Pancreas (tissue), 10 donors: ENCODE results near the gene DGCR6. TPM values are rescaled to one million over a fixed set of nuclear protein-coding genes. Genes with fewer than 3 reads are reported as not detected.
A peak's percentile ranks its signal among the peaks of the same experiment; 100 is the strongest.
"Not testable (repeated sequence)": the region's sequence is repeated elsewhere in the genome, so short reads cannot be mapped to it uniquely, and the experiment has no call there.

ENCODE experiments used
- ATAC-seq, 4 donors: fragments of 200-7000 bp; cut with Tn5 transposase; one replicate each; pipeline versions ENCODE4 v1.8.0 to v1.9.1; 2020; ENCODE audit warnings: mild to moderate bottlenecking in 4 of 4, moderate library complexity in 4 of 4
- DNase-seq, 6 donors: peaks; one replicate each; pipeline ENCODE4 v3.0.0-alpha.2; 2020
- FAIRE-seq: peaks from 2 replicates; lab custom pipeline; 2012; peaks lifted over from hg19 to GRCh38; lab: Jason Lieb, UNC
- H3K27ac ChIP-seq, 4 donors: fragments of 200-600 bp; sonication (generic); 1 replicate in 3 of 4; 2 replicates in 1 of 4; pipeline versions ENCODE4 v1.5.0 to v1.8.0; 2020
- H3K27me3 ChIP-seq, 4 donors: fragments of 200-600 bp; one replicate each; pipeline ENCODE4 v1.8.0; 2021
- H3K36me3 ChIP-seq, 3 donors: fragments of 200-600 bp; sonication (generic) in 1 of 3; one replicate each; pipeline versions ENCODE4 v1.5.0 to v1.8.0; 2020 to 2021
- H3K4me1 ChIP-seq, 3 donors: fragments of 200-600 bp; one replicate each; pipeline ENCODE4 v1.8.0; 2021
- H3K4me3 ChIP-seq, 4 donors: fragments of 200-600 bp; sonication (generic) in 2 of 4; one replicate each; pipeline versions ENCODE4 v1.5.0 to v1.8.0; 2020 to 2021
- H3K9me3 ChIP-seq, 4 donors: fragments of 200-600 bp; one replicate each; pipeline ENCODE4 v1.8.0; 2021
- WGBS, 2 donors: extraction: QIAGEN DNeasy Blood & Tissue Kit; methylation state at CpG; one replicate each; pipeline ENCODE4 v1.1.7; 2013; 5-methylcytosine and 5-hydroxymethylcytosine counted together
- intact Hi-C, 3 donors: fragments of 100-400 bp; cut with DNase I; formaldehyde crosslinking; loops; one replicate each; pipeline versions ENCODE4 v1.11.1 to v1.14.2; 2022
- polyA plus RNA-seq, 2 donors: library from polyadenylated mRNA; stranded (reverse); fragments of 200-250 nt; gene quantifications; one replicate each; pipeline ENCODE4 v1.2.3, GENCODE V29; 2013
- total RNA-seq, 6 donors: library from RNA; stranded (reverse); fragmentation: NEBNext Ultra II Directional in 4 of 6; extraction: Animal tissue kit (Norgen Biotek cat#: 25700) in 4 of 6; gene quantifications; one replicate each; pipeline versions ENCODE4 v1.2.1 to v1.2.4, GENCODE V29; 2021 to 2023
- TF ChIP-seq, protein P1 (sequence below), 4 donors: fragments of 200-600 bp; sonication (generic) in 3 of 4; IDR thresholded peaks; one replicate each; pipeline versions ENCODE4 v1.5.0 to v1.8.0; 2021; ENCODE audit warnings: antibody characterized with exemption in 4 of 4
- donor health status: healthy with polysubstance abuse.
- donor health status: DM: no; HTN: no; CAD: no; lungs with moderate emphysema.
- donor health status: DM: no; HTN: no; CAD: no.
- donor health status: control.
- donor health status: control.
- donor health status: Bipolar disorder and iron deficiency.
- donor health status: DM: yes; HTN: yes; CAD: no.
- donor health status: DM: no; HTN: no; CAD: no.
- donor health status: DM: no; HTN: no; CAD: no.
- donor health status: DM: yes; HTN: yes; CAD: no.

Gene DGCR6
- total and polyA plus RNA-seq, 8 donors: 0.76 to 4.1 (median 2.0) TPM

DNA sequence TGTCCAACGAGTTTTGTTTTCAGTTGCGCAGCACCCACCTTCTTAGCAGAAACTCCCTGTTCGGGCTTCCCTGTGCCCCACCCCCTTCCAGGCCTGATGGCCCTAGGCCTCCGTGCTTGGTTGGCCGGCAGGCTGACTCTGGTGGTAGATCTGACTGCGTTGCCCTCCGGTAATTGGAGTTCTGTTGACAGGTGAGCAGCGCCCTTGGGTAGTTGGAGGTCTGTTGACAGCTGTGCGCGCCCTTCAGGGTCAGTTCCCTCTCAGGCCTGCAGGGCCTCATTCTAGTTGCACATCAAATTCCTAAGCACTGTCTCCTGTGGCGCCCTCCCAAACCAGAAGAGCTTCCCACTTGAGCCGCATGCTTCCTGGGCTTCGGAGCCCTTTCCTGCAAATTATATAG is 776 bp downstream of the DGCR6 start:
- FAIRE-seq: no peak
- H3K27me3 ChIP-seq: no peaks in the 10 kb centered on the region
- H3K36me3 ChIP-seq: no peaks in the 10 kb centered on the region
- no peak overlapping the region for H3K4me3 ChIP-seq
- ATAC-seq: peak; percentile 6 to 33 (median 21)
- no peaks in the 10 kb centered on the region for H3K4me1 ChIP-seq
- TF ChIP-seq, protein P1, sequence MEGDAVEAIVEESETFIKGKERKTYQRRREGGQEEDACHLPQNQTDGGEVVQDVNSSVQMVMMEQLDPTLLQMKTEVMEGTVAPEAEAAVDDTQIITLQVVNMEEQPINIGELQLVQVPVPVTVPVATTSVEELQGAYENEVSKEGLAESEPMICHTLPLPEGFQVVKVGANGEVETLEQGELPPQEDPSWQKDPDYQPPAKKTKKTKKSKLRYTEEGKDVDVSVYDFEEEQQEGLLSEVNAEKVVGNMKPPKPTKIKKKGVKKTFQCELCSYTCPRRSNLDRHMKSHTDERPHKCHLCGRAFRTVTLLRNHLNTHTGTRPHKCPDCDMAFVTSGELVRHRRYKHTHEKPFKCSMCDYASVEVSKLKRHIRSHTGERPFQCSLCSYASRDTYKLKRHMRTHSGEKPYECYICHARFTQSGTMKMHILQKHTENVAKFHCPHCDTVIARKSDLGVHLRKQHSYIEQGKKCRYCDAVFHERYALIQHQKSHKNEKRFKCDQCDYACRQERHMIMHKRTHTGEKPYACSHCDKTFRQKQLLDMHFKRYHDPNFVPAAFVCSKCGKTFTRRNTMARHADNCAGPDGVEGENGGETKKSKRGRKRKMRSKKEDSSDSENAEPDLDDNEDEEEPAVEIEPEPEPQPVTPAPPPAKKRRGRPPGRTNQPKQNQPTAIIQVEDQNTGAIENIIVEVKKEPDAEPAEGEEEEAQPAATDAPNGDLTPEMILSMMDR (IDR thresholded peaks at IDR 0.05): no peak
- no peaks in the 10 kb centered on the region for H3K9me3 ChIP-seq
- DNase-seq: no peak
- H3K27ac ChIP-seq: no peak overlapping the region
- intact Hi-C loops: no loop called here
- WGBS, 2 donors: 19% methylated on average over 7 of the region's 13 CpGs; no CpG with 5 or more reads in 1 of the 2 donors

DNA sequence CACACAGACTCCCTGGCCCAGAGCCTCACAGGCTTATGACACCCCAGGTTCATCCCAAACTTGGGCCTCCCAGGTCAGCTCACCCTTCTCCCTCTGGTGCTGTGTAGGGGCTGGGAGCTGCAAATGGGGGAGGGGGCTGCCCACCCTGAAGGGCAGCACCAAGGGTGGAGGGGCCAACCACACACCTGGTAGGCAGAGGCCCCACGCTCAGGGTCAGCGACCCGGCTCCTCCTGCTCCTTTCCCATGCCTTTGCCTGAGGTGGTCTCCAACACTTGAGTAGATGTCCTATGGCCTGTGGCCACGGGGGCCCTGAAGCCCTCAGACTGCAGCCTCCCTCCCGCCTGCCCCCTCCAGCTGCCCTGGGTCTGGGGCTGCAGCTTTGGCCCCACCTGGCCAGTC is 3.4 kb downstream of the DGCR6 start:
- Histone ChIP-seq H3K27ac (no peak overlapping the region), H3K36me3 (no peaks in the 10 kb centered on the region), H3K4me1 (no peaks in the 10 kb centered on the region), H3K9me3 (no peaks in the 10 kb centered on the region), H3K4me3 (no peak overlapping the region), H3K27me3 (no peaks in the 10 kb centered on the region)
- intact Hi-C loops: no loop called here
- no peak for ATAC-seq
- DNase-seq: peak in 1 of 6 donors; percentile 5
- TF ChIP-seq, protein P1 (IDR thresholded peaks at IDR 0.05): no peak
- WGBS, 2 donors: 100% methylated on average over 3 of the region's 5 CpGs; no CpG with 5 or more reads in 1 of the 2 donors
- no peak for FAIRE-seq

DNA sequence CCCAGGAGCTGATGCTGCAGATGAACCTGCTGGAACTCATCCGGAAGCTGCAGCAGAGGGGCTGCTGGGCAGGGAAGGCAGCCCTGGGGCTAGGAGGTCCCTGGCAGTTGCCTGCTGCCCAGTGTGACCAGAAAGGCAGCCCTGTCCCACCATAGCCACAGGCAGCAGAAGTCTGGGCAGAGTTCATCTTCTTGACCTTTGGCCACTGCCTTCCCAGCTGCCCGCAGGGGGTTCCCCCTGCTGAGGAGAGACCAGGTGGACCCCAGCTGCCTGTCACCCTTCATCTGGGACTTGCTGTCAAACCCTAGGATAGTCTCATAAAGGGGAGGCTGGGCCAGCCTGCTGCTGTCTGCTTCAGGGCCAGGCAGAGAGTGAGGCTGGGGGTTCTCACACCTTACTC is 5.4 kb downstream of the DGCR6 start:
- intact Hi-C loops, H3K4me3 ChIP-seq, H3K4me1 ChIP-seq, ATAC-seq, H3K36me3 ChIP-seq, DNase-seq, H3K9me3 ChIP-seq, H3K27ac ChIP-seq, H3K27me3 ChIP-seq, FAIRE-seq: not testable (repeated sequence)
- WGBS, 2 donors: no CpG with 5 or more reads among the region's 2 CpGs

DNA sequence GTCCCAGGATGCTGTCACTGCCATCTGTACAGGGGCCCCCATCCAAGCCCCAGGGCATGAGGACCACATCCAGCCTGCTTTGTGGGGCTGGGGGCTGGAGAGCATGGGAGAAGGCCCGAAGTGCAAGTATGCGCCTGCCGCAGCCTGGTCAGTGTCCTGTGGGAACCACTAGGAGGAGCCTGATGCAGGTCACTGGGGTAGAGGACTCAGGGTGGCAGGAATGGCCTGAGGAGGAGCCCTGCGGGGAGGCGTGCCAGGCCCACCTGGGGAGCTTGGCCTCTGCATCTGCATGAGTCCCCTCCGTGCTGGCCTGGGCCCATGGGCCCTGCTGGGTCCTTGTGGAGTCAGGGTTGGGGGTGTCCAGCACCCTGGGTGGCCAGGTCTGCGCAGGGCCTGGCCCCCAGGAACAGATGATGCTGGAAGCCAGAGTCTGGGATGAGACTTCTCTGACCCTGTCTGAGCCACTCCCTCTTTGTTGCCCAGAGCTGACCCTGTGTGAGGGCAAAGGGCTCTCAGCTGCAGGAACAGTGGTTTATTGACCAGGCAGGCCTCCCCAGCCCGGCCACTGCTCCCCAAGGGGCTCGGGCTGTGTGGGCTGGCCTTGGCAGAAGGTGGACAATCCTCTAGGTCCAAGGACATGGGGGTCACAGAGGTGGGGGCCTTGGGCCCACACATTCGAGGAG is 6.3 kb downstream of the DGCR6 start:
- ATAC-seq, H3K27ac ChIP-seq, FAIRE-seq, intact Hi-C loops, H3K4me3 ChIP-seq, H3K9me3 ChIP-seq, DNase-seq, H3K4me1 ChIP-seq, H3K36me3 ChIP-seq, H3K27me3 ChIP-seq: not testable (repeated sequence)
- no CpG with 5 or more reads among the region's 10 CpGs for WGBS, 2 donors

DNA sequence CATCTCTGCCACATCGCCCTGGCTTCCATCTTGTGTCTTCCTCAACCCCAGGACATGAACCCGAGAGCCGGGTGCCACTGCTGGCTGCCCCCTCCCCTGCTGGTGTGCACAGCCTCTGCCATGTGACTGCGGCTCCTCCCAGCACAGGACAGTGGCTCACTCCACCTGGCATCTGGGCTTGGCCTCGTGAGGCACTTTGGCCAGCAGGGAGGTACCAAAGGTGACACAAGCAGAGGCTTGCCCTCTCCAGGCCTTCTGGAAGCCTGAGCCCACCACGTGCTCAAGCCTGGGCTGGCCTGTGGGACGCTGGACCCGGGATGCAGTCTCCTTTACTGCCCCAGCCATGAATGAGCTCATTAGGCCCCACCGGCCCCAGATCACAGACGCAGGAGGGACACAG is 8.4 kb downstream of the DGCR6 start:
- H3K36me3 ChIP-seq, H3K4me1 ChIP-seq, H3K9me3 ChIP-seq, H3K4me3 ChIP-seq, DNase-seq, FAIRE-seq, intact Hi-C loops, ATAC-seq, H3K27ac ChIP-seq, H3K27me3 ChIP-seq: not testable (repeated sequence)
- no CpG with 5 or more reads among the region's 10 CpGs for WGBS, 2 donors

DNA sequence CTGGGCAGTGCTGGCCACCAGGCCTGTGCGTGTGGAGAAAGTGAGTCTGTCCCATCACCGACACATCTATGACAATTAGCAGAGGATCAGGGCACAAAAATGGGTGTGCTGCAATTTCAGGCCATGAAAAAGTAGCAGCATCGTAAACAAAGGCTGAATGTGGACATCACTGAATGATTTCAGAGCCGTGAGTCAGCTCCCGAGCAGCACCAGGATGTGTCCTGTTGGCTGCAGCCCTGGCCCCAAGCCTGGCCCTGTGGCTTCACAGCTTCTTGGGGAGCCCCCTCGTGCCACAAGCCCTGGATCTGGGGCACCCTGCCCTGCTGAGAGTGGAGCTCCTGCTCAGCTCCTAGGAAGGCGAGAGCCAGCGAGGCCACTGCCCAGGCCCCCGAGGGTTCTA is 9.4 kb downstream of the DGCR6 start:
- H3K27me3 ChIP-seq, FAIRE-seq, H3K4me1 ChIP-seq, H3K4me3 ChIP-seq, DNase-seq, H3K36me3 ChIP-seq, H3K27ac ChIP-seq, ATAC-seq, H3K9me3 ChIP-seq, intact Hi-C loops: not testable (repeated sequence)
- WGBS, 2 donors: no CpG with 5 or more reads among the region's 9 CpGs

DNA sequence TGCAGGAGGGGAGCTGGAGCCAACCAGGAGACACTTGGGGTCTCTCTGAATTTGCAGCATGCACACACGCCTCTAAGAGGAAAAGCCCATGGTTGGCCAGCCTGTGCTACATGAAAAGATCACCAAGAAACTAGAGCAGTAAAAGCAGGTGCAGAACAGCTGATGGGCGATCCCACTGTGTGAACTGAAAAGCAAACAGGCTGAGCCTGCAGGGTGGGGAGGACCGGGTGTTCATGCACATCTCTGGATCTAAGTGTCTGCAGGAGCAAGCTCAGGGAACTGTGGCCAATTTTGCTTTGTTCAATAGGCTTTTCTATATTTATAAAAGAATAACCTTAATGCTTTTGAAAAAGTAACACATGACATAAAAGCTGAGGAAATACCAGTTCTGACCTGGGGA is 11.7 kb downstream of the DGCR6 start:
- DNase-seq, FAIRE-seq, ATAC-seq: not testable (repeated sequence)

DNA sequence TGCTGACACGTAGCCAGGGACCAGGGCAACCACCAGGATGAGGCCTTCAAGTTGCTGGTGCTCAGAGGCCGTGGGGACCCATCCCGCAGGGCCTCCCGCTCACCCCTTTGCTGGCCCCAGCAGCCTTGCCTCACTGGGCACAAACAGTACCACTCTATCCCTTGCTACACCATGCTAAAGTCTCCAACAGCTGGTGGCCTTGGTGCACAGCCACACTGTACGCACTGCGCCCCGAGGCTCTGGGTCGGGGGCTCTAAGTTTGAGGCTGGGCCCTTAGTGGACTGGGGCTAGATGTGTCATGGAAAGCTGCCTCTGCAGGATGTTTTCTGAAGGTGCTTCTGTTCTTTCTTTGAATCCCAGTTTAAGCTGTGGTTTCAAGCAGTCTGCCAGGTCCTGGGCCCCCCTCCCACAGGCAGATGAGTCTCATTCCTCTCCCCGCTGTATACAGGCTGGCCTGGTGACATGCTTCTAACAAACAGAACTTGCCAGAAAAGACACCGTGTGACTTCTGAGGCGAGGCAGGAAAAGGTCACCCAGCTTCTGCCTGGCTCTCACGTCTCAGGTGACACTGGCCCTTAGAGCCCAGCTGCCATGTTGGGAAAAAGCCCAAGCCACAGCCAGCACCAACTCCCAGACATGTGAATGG is 14.3 kb downstream of the DGCR6 start:
- H3K27me3 ChIP-seq: not testable (repeated sequence)

More for the DNA sequence above, 11.7 kb downstream of the DGCR6 start:
- WGBS, 2 donors: 64% methylated on average over 1 of the region's 3 CpGs; no CpG with 5 or more reads in 1 of the 2 donors
- H3K27ac ChIP-seq, intact Hi-C loops, H3K27me3 ChIP-seq, H3K9me3 ChIP-seq, H3K4me3 ChIP-seq, H3K4me1 ChIP-seq, H3K36me3 ChIP-seq: not testable (repeated sequence)

More for the DNA sequence above, 14.3 kb downstream of the DGCR6 start:
- ATAC-seq, H3K9me3 ChIP-seq, H3K27ac ChIP-seq, H3K4me3 ChIP-seq, intact Hi-C loops, FAIRE-seq, H3K4me1 ChIP-seq, DNase-seq, H3K36me3 ChIP-seq: not testable (repeated sequence)
- no CpG with 5 or more reads among the region's 12 CpGs for WGBS, 2 donors
